ENCODE data around the gene SLC7A1. TPM values are rescaled to one million over a fixed set of nuclear protein-coding genes. Genes with fewer than 3 reads are reported as not detected.

Gene SLC7A1
- total RNA-seq, 4 donors from 2014 or later: 72.6 to 101 (median 86.7) TPM

DNA sequence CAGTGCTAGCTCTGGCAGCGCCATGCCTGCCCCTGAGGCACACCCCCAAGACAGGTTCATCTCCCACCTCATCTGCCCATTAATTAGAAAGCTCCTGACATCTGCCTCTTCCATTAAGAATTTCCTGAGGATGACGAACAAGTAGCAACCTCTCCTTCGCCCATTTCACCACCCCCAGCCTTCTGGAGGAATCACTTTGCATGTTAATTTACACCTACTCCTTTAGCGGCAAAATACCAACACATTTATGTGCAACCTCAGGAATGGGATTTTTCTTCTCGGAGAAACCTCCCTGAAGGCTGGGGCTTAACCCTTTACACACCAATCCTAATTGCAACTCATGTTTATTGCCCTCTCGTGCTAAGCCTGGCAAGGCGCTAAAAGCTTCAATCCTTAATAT lies 13.8 kb downstream of the SLC7A1 start:
- Histone ChIP-seq H3K9me3 (no peaks in the 10 kb centered on the region), H3K27me3 (no peaks in the 10 kb centered on the region), H3K27ac (no peak overlapping the region), H3K4me1 (peaks cover 68% of the 10 kb centered on the region), H3K36me3 (no peaks in the 10 kb centered on the region), H3K4me3 (no peak overlapping the region)
- DNase-seq (ENCODE audit: low spot score in 2 of 2): no peak
- TF ChIP-seq, protein P1, sequence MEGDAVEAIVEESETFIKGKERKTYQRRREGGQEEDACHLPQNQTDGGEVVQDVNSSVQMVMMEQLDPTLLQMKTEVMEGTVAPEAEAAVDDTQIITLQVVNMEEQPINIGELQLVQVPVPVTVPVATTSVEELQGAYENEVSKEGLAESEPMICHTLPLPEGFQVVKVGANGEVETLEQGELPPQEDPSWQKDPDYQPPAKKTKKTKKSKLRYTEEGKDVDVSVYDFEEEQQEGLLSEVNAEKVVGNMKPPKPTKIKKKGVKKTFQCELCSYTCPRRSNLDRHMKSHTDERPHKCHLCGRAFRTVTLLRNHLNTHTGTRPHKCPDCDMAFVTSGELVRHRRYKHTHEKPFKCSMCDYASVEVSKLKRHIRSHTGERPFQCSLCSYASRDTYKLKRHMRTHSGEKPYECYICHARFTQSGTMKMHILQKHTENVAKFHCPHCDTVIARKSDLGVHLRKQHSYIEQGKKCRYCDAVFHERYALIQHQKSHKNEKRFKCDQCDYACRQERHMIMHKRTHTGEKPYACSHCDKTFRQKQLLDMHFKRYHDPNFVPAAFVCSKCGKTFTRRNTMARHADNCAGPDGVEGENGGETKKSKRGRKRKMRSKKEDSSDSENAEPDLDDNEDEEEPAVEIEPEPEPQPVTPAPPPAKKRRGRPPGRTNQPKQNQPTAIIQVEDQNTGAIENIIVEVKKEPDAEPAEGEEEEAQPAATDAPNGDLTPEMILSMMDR (IDR thresholded peaks at IDR 0.05): no peak
- no peak for TF ChIP-seq POLR2A (IDR thresholded peaks at IDR 0.05)
- TF ChIP-seq POLR2AphosphoS5 (IDR thresholded peaks at IDR 0.05): no peak
- no peak for TF ChIP-seq EP300 (IDR thresholded peaks at IDR 0.05)
- 51% methylated on average over 7 of the region's 7 CpGs for WGBS

DNA sequence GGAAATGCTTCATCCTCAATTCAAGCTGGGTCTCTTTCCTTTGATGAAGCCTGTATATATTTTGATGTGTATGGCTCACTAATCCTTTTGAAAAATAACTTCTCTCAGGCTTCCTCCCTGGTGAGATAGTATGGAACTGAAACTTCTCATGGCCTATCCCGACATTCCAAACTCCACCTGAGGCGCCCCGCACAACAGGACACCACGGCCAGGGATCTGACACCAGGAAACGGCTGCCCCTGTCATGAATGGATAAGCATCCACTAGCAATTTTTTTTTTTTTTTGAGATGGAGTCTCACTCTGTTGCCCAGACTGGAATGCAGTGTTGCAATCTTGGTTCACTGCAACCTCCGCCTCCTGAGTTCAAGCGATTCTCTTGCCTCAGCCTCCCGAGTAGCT lies 16.4 kb downstream of the SLC7A1 start:
- Histone ChIP-seq H3K4me1 (peaks cover 63% of the 10 kb centered on the region), H3K27me3 (no peaks in the 10 kb centered on the region), H3K36me3 (no peaks in the 10 kb centered on the region), H3K9me3 (no peaks in the 10 kb centered on the region), H3K4me3 (no peak overlapping the region), H3K27ac (peak overlapping the region; percentile 22)
- whole genome bisulfite sequencing: 77% methylated on average over 8 of the region's 8 CpGs
- DNase-seq (ENCODE audit: low spot score in 2 of 2): no peak
- TF ChIP-seq, protein P1 (IDR thresholded peaks at IDR 0.05): no peak
- no peak for TF ChIP-seq POLR2A (IDR thresholded peaks at IDR 0.05)
- TF ChIP-seq EP300 (IDR thresholded peaks at IDR 0.05): no peak
- TF ChIP-seq POLR2AphosphoS5 (IDR thresholded peaks at IDR 0.05): no peak

GRCh38 chr13:29578300-29579085 lies 17.0 kb downstream of the SLC7A1 start:
- no peaks in the 10 kb centered on the region for H3K9me3 ChIP-seq
- H3K27ac ChIP-seq: peak overlapping the region; percentile 22
- no peak for DNase-seq (ENCODE audit: low spot score in 2 of 2)
- WGBS: 48% methylated on average over 15 of the region's 18 CpGs
- H3K36me3 ChIP-seq: no peaks in the 10 kb centered on the region
- TF ChIP-seq, protein P1 (IDR thresholded peaks at IDR 0.05): no peak
- TF ChIP-seq POLR2A (IDR thresholded peaks at IDR 0.05) (no peak), EP300 (IDR thresholded peaks at IDR 0.05) (no peak), POLR2AphosphoS5 (IDR thresholded peaks at IDR 0.05) (no peak)
- H3K27me3 ChIP-seq: no peaks in the 10 kb centered on the region
- no peak overlapping the region for H3K4me3 ChIP-seq
- H3K4me1 ChIP-seq: peaks cover 62% of the 10 kb centered on the region

GRCh38 chr13:29577136-29578051 lies 18.1 kb downstream of the SLC7A1 start:
- Histone ChIP-seq H3K27ac (no peak overlapping the region), H3K9me3 (no peaks in the 10 kb centered on the region), H3K27me3 (no peaks in the 10 kb centered on the region), H3K4me1 (peaks cover 62% of the 10 kb centered on the region), H3K4me3 (no peak overlapping the region), H3K36me3 (no peaks in the 10 kb centered on the region)
- no peak for TF ChIP-seq POLR2AphosphoS5 (IDR thresholded peaks at IDR 0.05)
- TF ChIP-seq, protein P1 (IDR thresholded peaks at IDR 0.05): no peak
- no peak for TF ChIP-seq POLR2A (IDR thresholded peaks at IDR 0.05)
- TF ChIP-seq EP300 (IDR thresholded peaks at IDR 0.05): no peak
- no peak for DNase-seq (ENCODE audit: low spot score in 2 of 2)
- 60% methylated on average over 18 of the region's 18 CpGs for WGBS

DNA sequence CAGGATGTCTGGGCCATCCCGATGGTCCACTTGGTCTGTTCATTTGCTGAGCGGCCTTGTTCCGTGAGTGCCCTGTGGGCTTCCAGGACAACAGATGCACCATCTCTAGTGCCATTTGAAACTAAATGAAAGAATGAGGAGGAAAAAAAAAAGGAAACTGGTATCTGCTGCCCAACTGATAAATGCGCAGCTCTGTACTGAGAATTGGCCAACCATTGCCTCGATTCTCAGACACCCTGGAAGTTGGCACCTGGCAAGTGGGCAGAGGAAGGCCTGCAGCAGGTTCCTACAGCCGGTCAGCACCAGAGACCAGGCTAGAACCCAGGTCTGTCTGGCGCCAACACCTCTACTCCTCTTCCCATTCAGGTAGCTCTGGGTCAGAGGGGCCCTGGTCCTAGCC lies 18.9 kb downstream of the SLC7A1 start:
- H3K4me3 ChIP-seq: no peak overlapping the region
- no peaks in the 10 kb centered on the region for H3K9me3 ChIP-seq
- no peak for DNase-seq (ENCODE audit: low spot score in 2 of 2)
- TF ChIP-seq POLR2AphosphoS5 (IDR thresholded peaks at IDR 0.05) (no peak), EP300 (IDR thresholded peaks at IDR 0.05) (no peak), POLR2A (IDR thresholded peaks at IDR 0.05) (no peak)
- TF ChIP-seq, protein P1 (IDR thresholded peaks at IDR 0.05): no peak
- H3K27ac ChIP-seq: no peak overlapping the region
- WGBS: 81% methylated on average over 7 of the region's 7 CpGs
- H3K27me3 ChIP-seq: no peaks in the 10 kb centered on the region
- H3K4me1 ChIP-seq: peaks cover 58% of the 10 kb centered on the region
- H3K36me3 ChIP-seq: no peaks in the 10 kb centered on the region

Measured in suprapubic skin (tissue), 4 donors.